ENCODE results near the gene UBA6. TPM values are rescaled to one million over a fixed set of nuclear protein-coding genes. Genes with fewer than 3 reads are reported as not detected.
"Not testable (repeated sequence)": the region's sequence is repeated elsewhere in the genome, so short reads cannot be mapped to it uniquely, and the experiment has no call there.

The UBA6 gene
- total RNA-seq, 1 donor from 2014 or later, result 88.6 TPM

DNA sequence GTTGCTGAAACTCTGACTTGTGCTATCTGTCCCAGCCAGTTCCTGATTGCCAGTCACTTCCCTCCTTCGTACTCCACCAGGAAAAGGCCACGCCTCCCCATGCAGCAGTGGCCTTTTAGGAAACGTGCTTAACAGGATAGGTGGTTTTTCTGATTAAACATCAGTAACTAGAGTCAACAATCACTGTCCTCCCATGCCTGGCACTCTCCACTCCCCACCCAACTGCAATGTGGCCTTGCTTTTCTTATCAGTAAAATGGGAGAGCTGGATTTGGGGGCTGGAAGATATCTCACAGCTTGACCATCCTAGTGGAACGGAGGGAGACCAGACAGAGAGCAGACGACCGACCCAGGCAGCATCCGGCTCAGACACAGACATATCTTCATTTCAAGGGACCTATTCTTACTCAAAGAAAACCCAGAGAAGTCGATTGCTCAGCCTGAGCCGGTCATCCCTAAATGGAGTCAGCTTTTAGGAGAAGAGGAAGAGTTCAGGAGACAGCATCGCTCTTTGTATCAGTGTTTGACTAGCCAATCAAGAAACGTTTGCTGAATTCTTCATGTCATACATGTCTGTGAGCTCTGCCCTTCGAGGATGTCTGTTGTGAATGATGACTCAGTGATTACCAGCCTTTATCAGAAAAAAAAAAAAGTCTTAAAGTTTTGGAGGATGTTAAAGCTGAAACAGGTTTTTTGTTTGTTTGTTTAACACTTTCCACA lies 12.7 kb upstream of the UBA6 start:
- H3K4me1 Mint-ChIP-seq, result no peaks in the 10 kb centered on the region
- H3K27me3 Mint-ChIP-seq (ENCODE audit: low read depth), result no peaks in the 10 kb centered on the region
- TF ChIP-seq, protein P1, sequence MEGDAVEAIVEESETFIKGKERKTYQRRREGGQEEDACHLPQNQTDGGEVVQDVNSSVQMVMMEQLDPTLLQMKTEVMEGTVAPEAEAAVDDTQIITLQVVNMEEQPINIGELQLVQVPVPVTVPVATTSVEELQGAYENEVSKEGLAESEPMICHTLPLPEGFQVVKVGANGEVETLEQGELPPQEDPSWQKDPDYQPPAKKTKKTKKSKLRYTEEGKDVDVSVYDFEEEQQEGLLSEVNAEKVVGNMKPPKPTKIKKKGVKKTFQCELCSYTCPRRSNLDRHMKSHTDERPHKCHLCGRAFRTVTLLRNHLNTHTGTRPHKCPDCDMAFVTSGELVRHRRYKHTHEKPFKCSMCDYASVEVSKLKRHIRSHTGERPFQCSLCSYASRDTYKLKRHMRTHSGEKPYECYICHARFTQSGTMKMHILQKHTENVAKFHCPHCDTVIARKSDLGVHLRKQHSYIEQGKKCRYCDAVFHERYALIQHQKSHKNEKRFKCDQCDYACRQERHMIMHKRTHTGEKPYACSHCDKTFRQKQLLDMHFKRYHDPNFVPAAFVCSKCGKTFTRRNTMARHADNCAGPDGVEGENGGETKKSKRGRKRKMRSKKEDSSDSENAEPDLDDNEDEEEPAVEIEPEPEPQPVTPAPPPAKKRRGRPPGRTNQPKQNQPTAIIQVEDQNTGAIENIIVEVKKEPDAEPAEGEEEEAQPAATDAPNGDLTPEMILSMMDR (IDR thresholded peaks at IDR 0.05; ENCODE audit: unreplicated experiment), result no peak
- DNase-seq (ENCODE audit: low spot score in 2 of 2, unreplicated experiment in 2 of 2), result no peak
- peaks cover 1% of the 10 kb centered on the region for H3K9me3 Mint-ChIP-seq
- no peak overlapping the region for H3K4me3 Mint-ChIP-seq
- peaks cover 7% of the 10 kb centered on the region for H3K36me3 Mint-ChIP-seq
- H3K27ac Mint-ChIP-seq, result no peak overlapping the region

DNA sequence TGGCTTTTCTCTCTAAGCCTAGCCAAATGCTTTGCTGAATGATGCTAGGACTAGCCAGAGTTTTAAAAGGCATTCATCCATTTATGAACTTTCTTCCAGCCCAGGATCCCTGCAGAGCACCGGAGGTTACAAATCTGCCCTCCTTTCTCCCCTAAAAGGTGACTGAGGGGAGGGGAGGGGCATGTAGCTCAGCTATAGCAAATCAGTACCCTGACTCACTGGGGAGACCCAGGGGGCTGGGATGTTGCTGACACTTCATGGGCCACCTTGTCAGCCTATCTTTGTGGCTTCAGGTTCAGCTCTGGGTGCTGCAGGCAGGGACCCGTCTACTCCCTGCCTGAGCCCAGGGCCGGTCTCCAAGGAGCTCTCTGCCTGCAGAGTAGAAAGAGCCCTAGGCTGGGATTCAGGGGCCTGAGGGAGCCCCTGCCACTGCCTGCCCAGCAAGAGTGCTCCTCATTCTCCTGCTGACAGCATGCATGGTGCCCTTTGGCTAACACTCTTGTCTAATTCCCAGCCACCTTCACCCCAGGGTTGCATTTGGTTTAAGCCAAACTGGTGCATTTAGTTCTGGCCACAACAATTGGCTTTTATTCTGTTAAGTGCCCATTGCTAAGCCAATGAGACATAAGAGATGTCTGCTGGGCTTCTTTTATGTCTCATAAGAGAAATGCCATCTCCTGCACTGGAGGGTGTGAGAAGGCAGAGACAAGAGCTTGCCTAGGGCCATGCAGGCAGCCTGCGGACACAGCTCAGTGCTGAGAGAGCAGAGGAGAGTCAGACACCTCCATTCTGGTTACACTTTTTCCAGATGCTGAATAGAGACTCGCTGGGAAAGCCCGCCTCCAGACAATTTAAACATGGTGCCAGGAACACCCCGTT lies 11.9 kb upstream of the UBA6 start:
- no peaks in the 10 kb centered on the region for H3K4me1 Mint-ChIP-seq
- TF ChIP-seq, protein P1 (IDR thresholded peaks at IDR 0.05; ENCODE audit: unreplicated experiment), result no peak
- H3K4me3 Mint-ChIP-seq, result no peak overlapping the region
- peaks cover 11% of the 10 kb centered on the region for H3K36me3 Mint-ChIP-seq
- DNase-seq (ENCODE audit: low spot score in 2 of 2, unreplicated experiment in 2 of 2), result no peak
- no peak overlapping the region for H3K27ac Mint-ChIP-seq
- no peaks in the 10 kb centered on the region for H3K27me3 Mint-ChIP-seq (ENCODE audit: low read depth)
- peaks cover 9% of the 10 kb centered on the region for H3K9me3 Mint-ChIP-seq

- Mint-ChIP-seq H3K4me1 (no peaks in the 10 kb centered on the region), H3K4me3 (no peak overlapping the region), H3K27ac (no peak overlapping the region), H3K36me3 (peaks cover 14% of the 10 kb centered on the region), H3K9me3 (peaks cover 13% of the 10 kb centered on the region), H3K27me3 (ENCODE audit: low read depth) (no peaks in the 10 kb centered on the region)
- DNase-seq (ENCODE audit: low spot score in 2 of 2, unreplicated experiment in 2 of 2), result no peak
- TF ChIP-seq, protein P1 (IDR thresholded peaks at IDR 0.05; ENCODE audit: unreplicated experiment), result no peak
Measured at GRCh38 chr4:67712000-67712625, 11.2 kb upstream of the UBA6 start.

DNA sequence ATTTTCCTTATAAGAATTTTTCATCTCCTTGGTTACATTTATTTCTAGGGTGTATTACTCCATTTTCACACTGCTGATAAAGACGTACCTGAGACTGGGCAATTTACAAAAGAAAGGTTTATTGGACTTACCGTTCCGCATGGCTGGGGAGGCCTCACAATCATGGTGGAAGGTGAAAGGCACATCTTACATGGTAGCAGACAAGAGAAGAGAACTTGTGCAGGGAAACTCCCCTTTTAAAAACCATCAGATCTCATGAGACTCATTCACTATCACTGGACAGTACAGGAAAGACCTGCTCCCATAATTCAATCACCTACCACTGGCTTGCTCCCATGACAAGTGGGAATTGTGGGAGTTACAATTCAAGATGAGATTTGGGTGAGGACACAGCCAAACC lies 5.7 kb upstream of the UBA6 start:
- H3K27ac Mint-ChIP-seq, H3K4me1 Mint-ChIP-seq: not testable (repeated sequence)
- peaks cover 25% of the 10 kb centered on the region for H3K36me3 Mint-ChIP-seq

DNA sequence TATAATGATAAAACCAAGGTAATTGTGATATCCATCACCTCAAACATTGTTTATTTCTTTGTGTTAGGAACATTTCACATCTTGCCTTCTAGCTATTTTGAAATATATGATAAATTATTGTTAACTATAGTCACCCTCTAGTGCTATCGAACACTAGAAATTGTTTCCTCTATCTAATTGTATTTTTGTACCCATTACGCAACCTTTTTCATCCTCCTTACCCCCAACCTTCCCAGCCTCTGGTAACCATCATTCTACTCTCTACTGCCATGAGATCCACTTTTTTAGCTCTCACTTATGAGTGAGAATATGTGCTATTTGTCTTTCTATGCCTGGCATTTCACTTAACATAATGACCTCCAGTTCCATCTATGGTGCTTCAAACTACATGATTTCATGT lies 3.9 kb upstream of the UBA6 start:
- Mint-ChIP-seq H3K27me3 (ENCODE audit: low read depth) (no peaks in the 10 kb centered on the region), H3K4me3 (no peak overlapping the region), H3K27ac (no peak overlapping the region), H3K36me3 (peaks cover 25% of the 10 kb centered on the region), H3K9me3 (peaks cover 25% of the 10 kb centered on the region), H3K4me1 (peaks cover 15% of the 10 kb centered on the region)
- no peak for DNase-seq (ENCODE audit: low spot score in 2 of 2, unreplicated experiment in 2 of 2)
- TF ChIP-seq, protein P1 (IDR thresholded peaks at IDR 0.05; ENCODE audit: unreplicated experiment), result no peak

More for the DNA sequence above, 5.7 kb upstream of the UBA6 start:
- DNase-seq (ENCODE audit: low spot score in 2 of 2, unreplicated experiment in 2 of 2); H3K27me3 Mint-ChIP-seq (ENCODE audit: low read depth); H3K4me3 Mint-ChIP-seq: not testable (repeated sequence)
- H3K9me3 Mint-ChIP-seq, result peaks cover 25% of the 10 kb centered on the region
